GM18508 (cell line): ENCODE data around the gene C4BPA.

Experiments used
- ATAC-seq: cut with Tn5 transposase; IDR thresholded peaks from one replicate; pipeline ENCODE4 v1.9.1; 2021; ENCODE audit warnings: moderate number of reproducible peaks; ENCODE audit not compliant: insufficient read depth, unreplicated experiment

C4BPA gene

GRCh38 chr1:207076181-207076955, 27.7 kb upstream of the C4BPA start:
- ATAC-seq: no peak

GRCh38 chr1:207077012-207077411, 27.0 kb upstream of the C4BPA start:
- ATAC-seq: no peak

- ATAC-seq: no peak
Observed at GRCh38 chr1:207077470-207078377, 26.3 kb upstream of the C4BPA start.

- no peak for ATAC-seq
Observed at GRCh38 chr1:207078578-207079132, 25.4 kb upstream of the C4BPA start.

- no peak for ATAC-seq
Observed at GRCh38 chr1:207079706-207080241, 24.3 kb upstream of the C4BPA start.

GRCh38 chr1:207081088-207081487, 22.9 kb upstream of the C4BPA start:
- no peak for ATAC-seq

GRCh38 chr1:207081806-207082205, 22.2 kb upstream of the C4BPA start:
- ATAC-seq: no peak

GRCh38 chr1:207084232-207084631, 19.8 kb upstream of the C4BPA start:
- ATAC-seq: no peak

GRCh38 chr1:207084701-207085180, 19.3 kb upstream of the C4BPA start:
- ATAC-seq: no peak

- ATAC-seq: no peak
Observed at GRCh38 chr1:207085887-207086286, 18.1 kb upstream of the C4BPA start.

GRCh38 chr1:207088161-207088560, 15.9 kb upstream of the C4BPA start:
- no peak for ATAC-seq

- ATAC-seq: no peak
Observed at GRCh38 chr1:207088701-207089626, 15.1 kb upstream of the C4BPA start, which contains the start of gene C4BPB. TSS of gene C4BPB (plus strand) at chr1:207088860. CDS start at chr1:207089532, 672 bp downstream.

- no peak for ATAC-seq
Observed at GRCh38 chr1:207089627-207090355, 14.2 kb upstream of the C4BPA start.

GRCh38 chr1:207091200-207091908, 12.7 kb upstream of the C4BPA start:
- no peak for ATAC-seq

GRCh38 chr1:207093944-207094343, 10.1 kb upstream of the C4BPA start:
- no peak for ATAC-seq

GRCh38 chr1:207097871-207098324, 6.1 kb upstream of the C4BPA start:
- peak; percentile 80 for ATAC-seq

GRCh38 chr1:207101720-207102119, 2.3 kb upstream of the C4BPA start:
- ATAC-seq: no peak

- ATAC-seq: no peak
Observed at GRCh38 chr1:207102146-207102545, 1.9 kb upstream of the C4BPA start.
